PFSK-1 (cell line): ENCODE results near the gene BICD2.

Experiments used
- FOXP2 ChIP-seq: optimal IDR thresholded peaks from 2 replicates; pipeline ENCODE3; 2011; ENCODE audit warnings: borderline replicate concordance, control low read depth, inconsistent platforms; ENCODE audit not compliant: insufficient read depth; ENCODE audit errors: extremely low read length, extremely low read depth
- POLR2AphosphoS5 ChIP-seq: IDR thresholded peaks from 2 replicates; pipeline ENCODE4 v1.6.1; 2012; ENCODE audit warnings: low read depth, mild to moderate bottlenecking, control low read depth, low read length, moderate library complexity
- REST ChIP-seq, 2 experiments: IDR thresholded peaks; 2 replicates each; pipeline versions ENCODE4 v1.6.1 to v1.8.0; 2011 to 2012; ENCODE audit warnings: low read depth in 2 of 2, low read length in 2 of 2, control low read depth in 1 of 2, inconsistent platforms in 1 of 2, mild to moderate bottlenecking in 1 of 2, moderate library complexity in 1 of 2; ENCODE audit not compliant: insufficient read depth in 1 of 2
- SIN3A ChIP-seq: IDR thresholded peaks from 2 replicates; pipeline ENCODE4 v1.6.1; 2012; ENCODE audit warnings: mild to moderate bottlenecking, low read length, moderate library complexity, borderline replicate concordance; ENCODE audit not compliant: insufficient read depth
- TAF1 ChIP-seq: IDR thresholded peaks from 2 replicates; pipeline ENCODE4 v1.6.1; 2012; ENCODE audit warnings: low read length, control low read depth, borderline replicate concordance; ENCODE audit not compliant: insufficient read depth

Gene BICD2

GRCh38 chr9:92709954-92710353 is 54.7 kb downstream of the BICD2 start:
- TF ChIP-seq FOXP2 (no peak), REST (IDR thresholded peaks at IDR 0.05; ENCODE audit: insufficient read depth in 1 of 2, low read depth in 2 of 2, low read length in 2 of 2) (no peak), TAF1 (no peak), POLR2AphosphoS5 (no peak), SIN3A (no peak)

GRCh38 chr9:92709240-92709639 is 55.4 kb downstream of the BICD2 start:
- no peak for TF ChIP-seq SIN3A
- no peak for TF ChIP-seq POLR2AphosphoS5
- no peak for TF ChIP-seq REST (IDR thresholded peaks at IDR 0.05; ENCODE audit: insufficient read depth in 1 of 2, low read depth in 2 of 2, low read length in 2 of 2)
- no peak for TF ChIP-seq TAF1
- TF ChIP-seq FOXP2, result no peak

GRCh38 chr9:92707530-92707929 is 57.1 kb downstream of the BICD2 start:
- TF ChIP-seq POLR2AphosphoS5, result no peak
- no peak for TF ChIP-seq REST (IDR thresholded peaks at IDR 0.05; ENCODE audit: insufficient read depth in 1 of 2, low read depth in 2 of 2, low read length in 2 of 2)
- TF ChIP-seq TAF1, result no peak
- TF ChIP-seq SIN3A, result no peak
- TF ChIP-seq FOXP2, result no peak

- TF ChIP-seq SIN3A (no peak), REST (IDR thresholded peaks at IDR 0.05; ENCODE audit: insufficient read depth in 1 of 2, low read depth in 2 of 2, low read length in 2 of 2) (no peak), FOXP2 (no peak), POLR2AphosphoS5 (no peak), TAF1 (no peak)
Measured at GRCh38 chr9:92706218-92706940, 58.3 kb downstream of the BICD2 start.
